NCI-H2196 (cell line): Measurements from ENCODE around the gene TCIRG1.

Experiments used
- DNase-seq: peaks from one replicate; lab custom pipeline; 2025; ENCODE audit not compliant: unreplicated experiment; lab: John Stamatoyannopoulos, UW

TCIRG1 gene

DNA sequence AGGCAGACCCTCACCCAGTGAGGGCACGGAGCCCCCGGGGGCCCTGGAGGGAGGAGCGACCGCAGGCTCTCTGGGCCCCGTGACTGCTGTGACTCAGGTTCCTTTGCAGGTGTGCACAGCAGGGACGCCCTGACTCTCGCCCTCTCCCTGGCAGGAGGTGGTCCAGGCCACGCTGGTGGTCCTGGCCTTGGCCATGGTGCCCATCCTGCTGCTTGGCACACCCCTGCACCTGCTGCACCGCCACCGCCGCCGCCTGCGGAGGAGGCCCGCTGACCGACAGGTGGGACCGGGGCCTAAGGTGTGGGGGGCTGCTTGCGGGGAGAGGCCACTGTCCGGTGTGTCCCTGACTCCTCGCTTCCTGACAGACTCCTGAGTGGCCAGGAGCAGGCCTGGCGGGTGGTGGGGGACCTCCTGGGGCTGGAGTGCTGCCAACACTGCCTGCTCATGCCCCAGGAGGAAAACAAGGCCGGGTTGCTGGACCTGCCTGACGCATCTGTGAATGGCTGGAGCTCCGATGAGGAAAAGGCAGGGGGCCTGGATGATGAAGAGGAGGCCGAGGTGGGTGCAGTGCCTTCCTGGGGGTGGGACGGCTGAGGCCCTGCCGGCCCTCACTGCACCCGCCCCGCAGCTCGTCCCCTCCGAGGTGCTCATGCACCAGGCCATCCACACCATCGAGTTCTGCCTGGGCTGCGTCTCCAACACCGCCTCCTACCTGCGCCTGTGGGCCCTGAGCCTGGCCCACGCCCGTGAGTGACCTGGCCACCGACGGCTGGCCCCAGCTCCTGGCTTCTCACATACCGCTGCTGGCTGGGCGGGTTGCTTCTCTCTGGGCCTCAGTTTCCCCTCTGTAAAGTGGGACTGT, 10.9 kb downstream of the TCIRG1 start:
- no peak for DNase-seq

DNA sequence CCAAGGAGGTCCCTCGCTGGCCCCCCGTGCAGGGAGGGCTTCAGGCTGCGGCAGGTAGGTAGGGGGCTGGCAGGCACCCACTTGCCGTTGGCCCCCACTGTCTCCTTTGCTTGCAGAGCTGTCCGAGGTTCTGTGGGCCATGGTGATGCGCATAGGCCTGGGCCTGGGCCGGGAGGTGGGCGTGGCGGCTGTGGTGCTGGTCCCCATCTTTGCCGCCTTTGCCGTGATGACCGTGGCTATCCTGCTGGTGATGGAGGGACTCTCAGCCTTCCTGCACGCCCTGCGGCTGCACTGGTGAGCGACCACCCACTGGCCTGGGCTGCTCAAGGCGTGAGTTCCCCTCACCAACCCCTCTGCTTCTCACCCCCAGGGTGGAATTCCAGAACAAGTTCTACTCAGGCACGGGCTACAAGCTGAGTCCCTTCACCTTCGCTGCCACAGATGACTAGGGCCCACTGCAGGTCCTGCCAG, 11.6 kb downstream of the TCIRG1 start:
- DNase-seq: no peak

DNA sequence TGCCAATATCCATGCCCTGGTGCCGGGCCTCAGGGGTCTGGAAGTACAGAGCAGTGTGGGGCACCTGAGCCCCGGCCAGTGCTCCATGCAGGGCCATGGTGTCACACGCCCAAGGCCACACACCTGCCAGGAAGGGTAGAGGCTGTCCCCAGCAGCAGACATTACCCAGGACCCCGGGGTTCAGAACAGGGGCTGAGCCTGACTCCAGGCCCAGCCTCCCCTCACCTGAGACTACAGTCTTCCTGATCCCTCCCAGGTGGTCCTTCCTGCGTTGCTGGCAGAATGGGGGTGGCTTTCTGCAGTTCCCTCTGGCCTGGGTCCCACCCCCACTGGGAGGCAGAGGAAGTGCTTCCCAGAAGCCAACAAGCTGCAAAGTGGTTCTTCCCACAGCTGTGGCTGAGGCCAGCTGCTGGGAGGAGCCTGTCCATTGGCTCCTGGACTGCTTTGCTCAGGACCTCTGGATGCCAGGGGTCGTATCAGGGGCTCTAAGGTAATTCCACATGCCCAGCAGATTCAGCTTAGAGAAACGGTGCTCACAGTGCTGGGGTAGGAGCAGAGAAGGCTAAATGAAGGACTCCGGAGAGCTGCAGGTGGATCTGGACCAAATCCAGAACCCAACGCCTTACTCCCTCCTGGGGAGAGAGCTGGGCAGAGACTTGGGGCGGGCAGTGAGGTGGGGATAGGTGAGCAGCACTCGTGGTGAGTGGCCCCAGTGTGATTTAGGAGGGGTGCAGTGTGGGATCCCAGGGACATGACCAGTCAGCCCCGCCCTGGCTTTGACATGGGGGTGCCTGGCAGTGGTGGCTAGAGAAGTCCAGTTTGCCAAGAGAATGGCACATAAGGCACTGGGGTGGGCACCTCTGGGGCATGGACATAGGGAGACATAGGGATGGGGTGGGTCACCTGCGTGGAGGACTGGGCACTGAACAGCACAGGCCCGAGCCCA, 12.6 kb downstream of the TCIRG1 start:
- no peak for DNase-seq

DNA sequence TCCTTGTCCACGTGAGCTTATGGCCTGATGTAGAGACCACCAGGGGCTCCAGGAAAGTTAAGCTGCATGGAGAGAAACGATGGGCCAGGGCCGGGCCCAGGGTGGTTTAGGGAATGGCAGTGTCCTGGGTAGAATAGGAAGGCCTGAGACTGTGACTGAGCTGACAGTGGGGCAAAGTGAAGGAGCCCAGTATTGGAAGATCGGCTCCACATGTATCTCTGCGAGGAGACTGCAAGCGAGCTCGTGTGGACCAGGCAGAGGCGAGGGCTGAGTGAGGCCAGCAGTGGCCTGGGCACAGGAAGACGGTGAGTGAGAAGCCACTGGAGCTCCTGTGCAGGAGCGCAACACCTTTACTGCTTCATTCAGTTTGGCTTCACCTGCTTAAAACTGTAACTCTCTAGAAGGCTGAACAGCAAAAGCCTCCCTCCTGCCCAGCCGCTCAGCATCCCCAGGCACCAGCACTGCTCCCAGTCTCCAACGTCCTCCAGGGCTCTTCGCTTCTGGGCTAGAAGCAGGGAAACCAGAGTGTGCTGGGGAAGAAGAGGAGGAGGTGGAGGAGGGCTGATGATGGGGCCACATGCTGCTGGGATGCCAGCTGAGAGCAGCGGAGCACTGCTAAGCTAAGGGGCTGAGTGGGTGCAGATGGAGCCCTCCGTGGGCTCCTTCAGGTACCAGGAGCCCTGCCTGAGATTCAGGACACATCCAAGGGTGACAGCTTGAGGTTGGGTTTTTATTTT, 13.5 kb downstream of the TCIRG1 start:
- DNase-seq: no peak

DNA sequence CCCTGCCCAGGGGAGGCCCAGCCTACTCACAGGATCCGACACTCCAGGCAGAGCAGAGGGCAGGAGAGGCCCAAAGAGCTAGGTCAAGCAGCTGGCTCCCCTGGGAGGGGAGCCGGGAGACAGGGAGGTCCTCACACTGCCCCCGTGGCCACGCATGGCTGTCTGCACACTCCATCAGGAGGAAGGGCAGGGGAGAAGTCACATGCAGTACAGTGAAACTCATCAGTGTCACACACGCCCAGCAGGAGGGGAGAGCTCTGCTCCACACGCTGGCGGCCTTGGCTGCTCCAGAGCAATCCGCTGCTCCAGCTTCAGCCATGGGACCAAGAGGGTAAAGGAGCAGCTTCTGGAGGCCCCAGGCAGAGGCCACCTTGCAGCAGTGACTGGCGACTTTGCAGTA, 14.3 kb downstream of the TCIRG1 start:
- no peak for DNase-seq

DNA sequence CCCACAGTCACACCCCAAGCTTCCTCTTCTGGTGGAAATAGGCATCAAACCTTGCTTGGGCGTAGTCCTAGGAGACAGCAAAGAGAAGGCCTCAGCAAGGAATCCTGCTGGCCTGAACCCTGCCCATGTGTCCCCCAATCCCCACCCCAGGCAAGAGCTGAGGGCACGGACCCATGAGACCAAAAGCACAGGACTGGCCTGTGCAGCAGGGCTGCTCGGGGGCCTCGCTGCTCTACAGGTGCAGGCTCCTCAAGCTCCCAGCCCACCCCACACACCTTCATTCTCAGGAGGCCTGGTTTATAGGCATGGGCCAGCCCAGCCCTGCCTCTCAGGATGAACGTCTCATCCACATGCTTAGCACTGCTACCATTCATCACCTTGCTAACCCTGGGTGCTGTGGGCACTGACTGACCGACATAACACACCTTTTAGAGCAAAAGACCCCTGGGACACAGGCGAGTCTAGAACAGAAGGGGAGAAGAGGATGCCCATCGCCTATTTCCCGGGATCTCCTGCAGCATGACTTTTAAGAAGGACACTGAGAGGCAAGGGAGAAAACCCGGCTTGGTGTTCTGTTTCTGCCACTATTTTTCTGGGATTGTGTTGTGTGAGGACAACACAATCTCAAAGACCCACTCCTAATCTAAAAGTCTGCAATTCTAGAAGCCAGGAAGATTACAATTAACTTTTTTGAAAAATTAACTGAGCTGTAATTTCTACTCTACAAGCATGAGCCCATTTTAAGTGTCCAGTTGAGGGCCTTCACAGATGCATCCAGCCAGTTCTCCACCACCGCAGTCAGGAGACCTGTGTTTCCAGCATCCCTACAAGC, 15.4 kb downstream of the TCIRG1 start:
- no peak for DNase-seq

DNA sequence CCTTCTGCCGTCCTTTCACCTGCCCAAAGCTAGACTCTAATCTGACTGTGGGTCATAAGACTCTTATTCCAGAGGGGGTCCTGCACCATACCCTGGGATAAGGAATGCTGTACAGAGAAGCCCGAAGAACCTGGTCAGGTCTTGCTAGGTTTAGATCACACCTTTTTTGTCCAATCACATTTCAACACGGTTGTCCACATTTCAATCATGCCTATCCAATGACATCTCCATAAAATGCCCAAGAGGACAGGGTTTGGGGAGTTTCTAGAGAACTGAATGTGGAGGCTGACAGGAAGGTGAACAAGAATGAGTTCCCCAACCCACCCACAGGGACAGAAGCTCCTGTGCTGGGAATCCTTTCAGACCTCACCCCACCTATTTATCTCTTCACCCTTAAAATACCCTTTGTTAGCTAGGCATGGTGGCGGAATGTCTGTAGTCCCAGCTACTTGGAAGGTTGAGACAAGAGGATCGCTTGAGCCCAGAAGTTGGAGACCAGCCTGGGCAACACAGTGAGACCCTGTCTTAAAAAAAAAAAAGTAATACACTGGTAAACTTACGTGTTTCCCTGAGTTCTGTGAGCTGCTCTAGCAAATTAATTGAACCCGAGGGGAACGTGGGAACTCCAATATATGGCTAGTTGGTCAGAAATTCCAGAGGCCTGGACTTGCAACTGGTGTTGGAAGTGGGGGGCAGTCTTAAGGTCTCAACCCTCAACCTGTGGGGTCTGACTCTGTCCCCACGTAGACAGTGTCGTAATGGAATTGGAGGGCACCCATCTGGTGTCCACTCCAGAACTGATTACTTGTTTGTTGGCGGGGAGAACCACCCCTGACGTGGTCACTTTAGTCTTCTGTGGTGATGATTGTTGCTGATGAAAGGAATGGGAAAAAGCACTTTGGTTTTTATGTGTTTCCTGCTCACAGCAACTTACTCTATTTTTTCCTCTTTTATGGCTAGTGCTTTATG, 17.8 kb downstream of the TCIRG1 start:
- no peak for DNase-seq

DNA sequence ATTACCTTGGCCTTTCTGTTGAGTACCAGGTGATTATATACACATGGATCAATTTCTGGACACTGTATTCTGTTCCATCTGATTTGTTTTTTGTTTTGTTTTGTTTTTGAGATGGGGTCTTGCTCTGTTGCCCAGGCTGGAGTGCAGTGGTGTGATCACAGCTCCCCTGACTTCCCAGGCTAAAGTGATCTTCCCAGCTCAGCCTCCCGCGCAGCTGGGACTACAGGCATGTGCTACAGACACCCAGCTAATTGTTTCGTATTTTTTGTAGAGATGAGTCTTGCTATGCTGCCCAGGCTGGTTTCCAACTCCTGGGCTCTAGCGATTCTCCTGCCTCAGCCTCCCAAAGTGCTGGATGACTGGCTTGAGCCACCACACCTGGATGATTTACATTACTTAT, 19.0 kb downstream of the TCIRG1 start:
- DNase-seq: no peak

DNA sequence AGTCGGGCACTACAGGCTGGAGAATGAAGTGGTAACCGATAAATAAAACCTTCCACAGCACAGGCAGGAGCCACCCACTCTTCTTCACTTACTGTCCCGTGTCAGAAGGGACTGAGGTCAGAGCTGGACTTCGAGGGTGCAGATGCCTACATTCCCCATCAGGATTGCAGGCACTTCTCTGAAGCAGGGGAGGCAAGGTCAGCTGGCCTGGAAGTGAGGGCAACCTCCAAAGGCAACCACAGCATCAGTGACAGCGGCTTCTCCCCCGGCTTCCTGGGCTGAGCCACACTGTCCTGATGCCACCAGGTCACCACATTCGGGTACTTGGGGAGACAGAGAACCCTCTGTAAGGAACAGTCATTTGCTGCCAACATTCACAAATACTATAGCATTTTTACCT, 22.7 kb downstream of the TCIRG1 start:
- DNase-seq: no peak

DNA sequence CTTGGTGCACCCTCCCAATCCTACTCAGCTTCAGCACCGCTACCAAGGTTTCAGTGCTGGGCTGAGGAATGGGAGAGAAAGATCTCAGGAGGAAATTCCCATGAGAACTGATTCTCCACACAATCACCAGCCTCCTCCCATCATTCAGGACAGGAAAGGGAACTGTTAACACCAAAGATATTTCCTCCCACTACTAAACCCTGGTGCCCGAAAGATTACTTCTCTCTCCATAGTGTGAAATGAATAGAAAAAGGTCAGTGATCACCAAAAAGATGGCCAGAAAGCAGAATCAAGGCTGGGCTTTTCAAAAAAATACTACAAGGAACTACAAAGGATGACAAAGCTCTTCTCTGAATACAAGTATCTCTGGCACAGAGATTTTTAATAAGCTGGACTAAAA, 26.1 kb downstream of the TCIRG1 start:
- DNase-seq: no peak

DNA sequence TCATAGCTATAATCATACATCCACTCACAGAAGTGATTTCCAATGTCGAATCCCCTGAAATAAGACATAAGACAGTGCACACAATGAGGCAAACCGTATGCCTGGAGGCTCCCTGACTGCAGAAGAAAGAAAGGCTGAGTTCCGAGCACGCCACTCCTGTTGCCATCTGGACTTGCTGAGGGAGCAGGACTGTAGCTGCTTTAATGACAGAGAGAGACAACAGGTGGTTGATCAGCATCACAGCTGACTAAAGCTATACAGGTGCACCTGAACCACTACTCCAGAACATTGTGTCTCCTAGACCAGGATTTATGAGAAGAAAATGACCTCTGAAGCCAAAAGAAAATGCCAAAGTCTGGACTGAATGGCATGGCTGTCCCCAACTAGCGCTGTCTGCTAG, 27.0 kb downstream of the TCIRG1 start:
- no peak for DNase-seq

DNA sequence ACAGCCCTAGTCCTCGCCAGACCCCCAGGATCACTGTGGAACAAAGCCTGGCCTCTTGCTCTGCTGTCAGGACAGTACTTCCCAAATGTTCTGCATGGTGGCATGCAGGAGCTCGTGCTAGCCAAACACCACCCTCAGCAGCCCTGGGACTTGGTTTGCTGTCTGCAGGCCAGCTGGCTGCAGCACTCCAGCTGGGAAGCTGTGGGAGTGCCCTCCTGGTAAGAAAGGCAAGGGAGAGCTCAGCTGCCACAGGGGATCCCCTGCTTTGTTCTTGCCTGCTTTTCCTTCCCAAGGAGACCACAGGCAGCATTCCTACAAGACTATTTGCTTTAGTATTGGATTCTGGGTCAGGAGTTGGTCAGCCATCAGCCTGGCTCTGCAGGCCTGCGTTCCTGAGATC, 27.9 kb downstream of the TCIRG1 start:
- no peak for DNase-seq

DNA sequence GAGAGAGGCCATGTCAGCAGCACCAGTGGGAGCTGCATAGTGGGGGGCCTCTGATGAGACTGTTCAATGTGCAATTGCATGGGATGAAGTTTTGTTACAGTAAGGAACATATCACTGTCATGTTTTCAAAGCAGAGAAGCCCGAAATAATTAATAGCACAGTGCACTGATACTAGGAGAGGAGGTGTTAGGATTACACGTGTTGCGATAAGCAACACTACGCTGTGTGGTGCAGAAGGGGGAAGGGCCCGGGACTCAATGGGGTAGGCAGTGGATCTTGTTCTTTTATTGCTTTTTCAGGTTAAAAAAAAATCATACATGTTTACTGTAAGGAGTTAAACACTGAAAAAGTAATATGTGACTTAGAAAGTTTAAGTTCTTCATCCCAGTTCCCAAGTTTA, 29.2 kb downstream of the TCIRG1 start:
- no peak for DNase-seq

DNA sequence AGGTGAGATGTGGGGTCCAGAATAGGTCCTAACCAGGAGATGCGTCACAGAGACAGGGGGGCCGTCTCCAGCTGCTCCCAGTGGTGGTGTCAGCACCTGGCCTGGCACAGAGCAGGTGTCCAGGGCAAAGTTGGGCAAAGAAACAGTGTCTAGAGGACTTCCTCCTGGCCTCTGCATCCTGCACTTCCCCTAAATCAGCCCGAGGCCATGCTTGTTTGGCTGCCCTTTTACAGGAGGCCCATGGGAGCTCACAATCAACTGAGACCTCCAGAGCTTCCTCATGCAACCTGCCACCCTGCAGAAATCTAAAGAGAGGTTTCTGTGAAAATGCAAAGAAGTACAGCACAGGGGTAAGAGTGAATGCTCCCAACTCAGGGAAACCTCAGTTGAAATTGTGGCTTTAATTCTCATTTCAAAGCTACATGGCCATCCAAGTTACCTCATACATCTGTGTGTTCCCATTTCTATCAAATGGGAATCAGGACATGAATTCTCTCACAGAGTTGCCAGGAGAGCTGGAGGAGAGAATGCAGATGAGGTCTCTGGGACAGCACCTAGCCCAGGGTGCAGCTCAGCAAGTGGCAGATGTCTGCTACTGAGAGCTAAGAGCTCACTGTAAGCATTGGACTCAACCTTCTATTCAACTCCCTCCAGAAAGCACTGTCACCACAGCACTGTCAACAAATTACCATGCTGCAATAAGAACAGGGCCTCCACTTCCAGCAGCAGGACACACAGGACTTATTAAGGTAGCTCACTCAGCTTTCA, 32.6 kb downstream of the TCIRG1 start:
- DNase-seq: no peak

DNA sequence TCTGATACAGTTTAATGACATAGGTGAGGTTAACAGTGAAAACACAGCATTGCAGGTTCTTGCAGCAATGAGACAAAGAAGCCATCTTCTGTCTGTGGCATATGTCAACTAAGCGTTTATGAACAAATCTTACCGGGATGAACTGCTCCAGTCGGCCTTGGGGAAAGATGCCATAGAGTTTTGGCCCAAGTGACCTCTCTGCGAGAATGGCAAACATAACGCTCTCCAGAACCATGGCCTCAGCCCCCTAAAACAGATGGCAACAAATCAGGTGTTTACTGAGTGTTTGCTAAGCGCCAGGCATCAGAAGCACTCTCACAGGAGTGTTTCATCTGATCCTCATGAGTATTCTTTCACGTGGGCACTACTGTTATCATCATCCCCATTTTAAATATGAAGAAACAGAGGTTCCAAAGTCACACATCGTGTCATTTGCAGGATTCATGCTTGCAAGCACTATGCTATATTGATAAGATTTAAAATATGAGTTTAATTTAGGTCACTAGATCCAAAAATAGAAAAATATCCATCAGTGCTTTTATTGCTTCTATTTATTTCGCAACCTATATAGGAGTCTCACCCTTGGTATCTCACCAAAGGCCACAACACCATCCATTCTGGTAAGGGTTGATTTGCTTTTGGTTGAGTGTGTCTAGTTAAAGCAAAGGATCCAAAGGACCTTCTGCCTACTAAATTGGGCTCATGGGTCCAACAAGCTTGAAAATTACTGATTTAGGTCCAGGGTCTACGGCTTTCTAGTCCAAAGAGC, 35.9 kb downstream of the TCIRG1 start:
- DNase-seq: no peak

DNA sequence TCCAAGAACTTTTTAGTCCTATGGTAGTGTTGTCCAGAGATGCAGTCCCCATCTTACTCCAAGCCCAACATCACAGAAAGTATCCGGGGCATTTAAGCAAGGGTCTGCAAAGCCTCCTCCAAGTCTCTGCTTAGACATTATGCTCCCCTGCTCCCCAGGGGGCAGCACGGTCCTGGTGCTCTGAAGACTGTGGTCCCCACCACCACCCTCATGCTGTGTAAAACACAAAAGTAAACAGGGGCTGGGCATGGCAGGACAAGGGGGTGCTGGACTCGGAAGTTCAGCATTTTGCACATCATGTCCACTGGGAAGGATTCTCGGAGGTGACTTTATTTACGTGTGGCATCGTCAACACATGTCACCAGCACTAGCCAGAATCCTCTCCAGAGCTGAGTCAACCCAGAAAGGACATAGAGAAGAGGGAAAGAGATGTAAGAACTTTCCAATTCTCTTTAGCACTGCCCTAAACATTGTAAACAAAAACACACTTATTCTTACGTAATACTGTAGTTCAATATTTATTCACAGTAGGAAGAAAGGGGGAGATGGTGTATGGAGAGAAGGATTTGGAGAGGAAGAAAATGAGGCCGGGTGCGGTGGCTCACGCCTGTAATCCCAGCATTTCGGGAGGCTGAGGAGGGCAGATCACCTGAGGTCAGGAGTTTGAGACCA, 37.7 kb downstream of the TCIRG1 start:
- no peak for DNase-seq
